ENCODE data around the gene MKNK1. TPM values are rescaled to one million over a fixed set of nuclear protein-coding genes. Genes with fewer than 3 reads are reported as not detected.

Gene MKNK1
- total and polyA plus RNA-seq, 2 donors (not counting 1 experiment from before 2014, with no cell fraction given): 51.0 to 73.0 TPM

DNA sequence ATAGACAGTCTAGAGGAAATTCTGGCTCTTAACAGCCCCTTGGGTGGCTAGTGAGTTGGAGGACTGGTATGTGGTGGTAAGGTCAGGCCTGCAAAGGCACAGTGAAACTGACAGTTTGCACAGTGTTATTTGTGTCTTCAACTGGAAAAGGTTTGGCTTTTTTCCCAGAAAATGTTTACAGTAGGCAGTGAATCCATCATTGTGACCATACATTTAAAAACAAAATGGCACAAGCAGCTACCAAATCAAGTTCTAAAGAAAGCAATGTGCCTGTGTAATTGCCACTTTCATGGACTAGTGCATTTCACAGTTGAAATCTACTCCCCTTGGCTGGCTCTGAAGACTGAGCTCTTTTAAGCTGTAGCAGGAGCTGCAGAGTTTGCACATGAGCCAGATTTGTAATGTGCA lies 39.3 kb upstream of the MKNK1 start:
- H3K4me2 ChIP-seq (replicated peaks; ENCODE audit: low read depth, low read length, poor library complexity, severe bottlenecking): no peak overlapping the region
- H3K27me3 Mint-ChIP-seq: no peaks in the 10 kb centered on the region
- H3K27ac ChIP-seq (ENCODE audit: low read length in 2 of 2): no peak overlapping the region
- no peaks in the 10 kb centered on the region for H4K20me1 ChIP-seq (ENCODE audit: control insufficient read depth, insufficient read depth, low read length, poor library complexity, severe bottlenecking)
- intact Hi-C loops (cut with micrococcal nuclease): no loop called here
- no peak overlapping the region for H3K4me3 ChIP-seq (ENCODE audit: control extremely low read depth in 1 of 5, extremely low read depth in 1 of 5, insufficient read depth in 1 of 5, low read depth in 2 of 5, low read length in 4 of 5)
- peaks cover 0 to 4% (median 4%) of the 10 kb centered on the region in 3 donors for H3K9me3 ChIP-seq (ENCODE audit: control extremely low read depth in 1 of 3, control insufficient read depth in 2 of 3, insufficient read depth in 1 of 3, low read length in 2 of 3)
- H3K27me3 ChIP-seq (replicated peaks in 1 of 4; ENCODE audit: control extremely low read depth in 1 of 4, control insufficient read depth in 3 of 4, insufficient read depth in 4 of 4, low read length in 3 of 4): no peaks in the 10 kb centered on the region
- ATAC-seq (ENCODE audit: low read depth): no peak
- H3K4me1 ChIP-seq (ENCODE audit: control insufficient read depth in 2 of 2, insufficient read depth in 2 of 2, low read length in 2 of 2): no peaks in the 10 kb centered on the region
- H3K79me2 ChIP-seq (ENCODE audit: control insufficient read depth, insufficient read depth, low read length): no peaks in the 10 kb centered on the region
- H3K27ac Mint-ChIP-seq: no peak overlapping the region
- TF ChIP-seq, protein P1, sequence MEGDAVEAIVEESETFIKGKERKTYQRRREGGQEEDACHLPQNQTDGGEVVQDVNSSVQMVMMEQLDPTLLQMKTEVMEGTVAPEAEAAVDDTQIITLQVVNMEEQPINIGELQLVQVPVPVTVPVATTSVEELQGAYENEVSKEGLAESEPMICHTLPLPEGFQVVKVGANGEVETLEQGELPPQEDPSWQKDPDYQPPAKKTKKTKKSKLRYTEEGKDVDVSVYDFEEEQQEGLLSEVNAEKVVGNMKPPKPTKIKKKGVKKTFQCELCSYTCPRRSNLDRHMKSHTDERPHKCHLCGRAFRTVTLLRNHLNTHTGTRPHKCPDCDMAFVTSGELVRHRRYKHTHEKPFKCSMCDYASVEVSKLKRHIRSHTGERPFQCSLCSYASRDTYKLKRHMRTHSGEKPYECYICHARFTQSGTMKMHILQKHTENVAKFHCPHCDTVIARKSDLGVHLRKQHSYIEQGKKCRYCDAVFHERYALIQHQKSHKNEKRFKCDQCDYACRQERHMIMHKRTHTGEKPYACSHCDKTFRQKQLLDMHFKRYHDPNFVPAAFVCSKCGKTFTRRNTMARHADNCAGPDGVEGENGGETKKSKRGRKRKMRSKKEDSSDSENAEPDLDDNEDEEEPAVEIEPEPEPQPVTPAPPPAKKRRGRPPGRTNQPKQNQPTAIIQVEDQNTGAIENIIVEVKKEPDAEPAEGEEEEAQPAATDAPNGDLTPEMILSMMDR (IDR thresholded peaks at IDR 0.05): no peak
- TF ChIP-seq EZH2 (IDR thresholded peaks at IDR 0.05; ENCODE audit: borderline replicate concordance, insufficient read depth, low read depth, low read length, poor library complexity, severe bottlenecking): no peak
- no peak overlapping the region for H2AFZ ChIP-seq (ENCODE audit: insufficient read depth, low read depth, low read length, poor library complexity, severe bottlenecking)
- no peak overlapping the region for H3K4me3 Mint-ChIP-seq
- H3K36me3 ChIP-seq (replicated peaks in 1 of 2; ENCODE audit: control extremely low read depth in 1 of 2, control insufficient read depth in 1 of 2, extremely low read depth in 1 of 2, insufficient read depth in 2 of 2, low read length in 1 of 2): peaks cover 0 to 16% of the 10 kb centered on the region in 2 experiments
- H3K9me3 Mint-ChIP-seq (ENCODE audit: insufficient read depth): no peaks in the 10 kb centered on the region
- no peaks in the 10 kb centered on the region for H3K4me1 Mint-ChIP-seq
- no peak for DNase-seq
- no peak overlapping the region for H3K9ac ChIP-seq (ENCODE audit: low read length)
- CTCF ChIA-PET: no interaction called here
- POLR2A ChIA-PET: no interaction called here

DNA sequence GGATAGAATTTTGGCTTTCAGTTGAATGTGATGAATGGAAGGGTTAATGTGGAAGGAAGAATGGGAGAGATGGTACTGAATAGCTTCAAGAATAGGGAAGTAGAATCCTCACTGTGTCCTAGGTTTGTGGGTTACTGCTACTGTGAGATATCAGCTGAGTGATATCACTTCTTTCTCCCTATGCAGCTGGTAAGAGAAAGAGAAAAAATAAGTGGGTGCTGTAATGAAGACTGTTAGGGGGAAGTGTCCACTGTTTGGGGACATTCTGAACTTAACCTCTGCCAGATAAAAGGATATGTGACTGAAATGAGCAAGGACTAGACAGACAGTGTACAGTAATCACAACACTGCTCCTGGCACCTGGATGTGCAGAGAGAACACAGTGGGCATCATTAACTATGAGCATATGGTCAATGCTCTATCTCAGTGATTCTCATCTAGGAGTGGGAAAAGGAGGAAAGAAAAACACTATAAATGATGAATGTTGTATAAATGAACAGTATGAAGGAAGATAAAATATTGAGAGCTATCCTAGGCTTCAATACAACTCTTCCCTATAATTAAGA lies 38.1 kb upstream of the MKNK1 start:
- no peak overlapping the region for H3K27ac Mint-ChIP-seq
- no peaks in the 10 kb centered on the region for H3K4me1 Mint-ChIP-seq
- Histone ChIP-seq H3K4me2 (replicated peaks; ENCODE audit: low read depth, low read length, poor library complexity, severe bottlenecking) (no peak overlapping the region), H2AFZ (ENCODE audit: insufficient read depth, low read depth, low read length, poor library complexity, severe bottlenecking) (no peak overlapping the region), H3K36me3 (replicated peaks in 1 of 2; ENCODE audit: control extremely low read depth in 1 of 2, control insufficient read depth in 1 of 2, extremely low read depth in 1 of 2, insufficient read depth in 2 of 2, low read length in 1 of 2) (peaks cover 1 to 9% of the 10 kb centered on the region in 2 experiments), H3K9ac (ENCODE audit: low read length) (no peak overlapping the region), H3K27ac (ENCODE audit: low read length in 2 of 2) (no peak overlapping the region), H3K27me3 (replicated peaks in 1 of 4; ENCODE audit: control extremely low read depth in 1 of 4, control insufficient read depth in 3 of 4, insufficient read depth in 4 of 4, low read length in 3 of 4) (no peaks in the 10 kb centered on the region), H3K4me1 (ENCODE audit: control insufficient read depth in 2 of 2, insufficient read depth in 2 of 2, low read length in 2 of 2) (no peaks in the 10 kb centered on the region), H3K79me2 (ENCODE audit: control insufficient read depth, insufficient read depth, low read length) (no peaks in the 10 kb centered on the region), H3K9me3 (ENCODE audit: control extremely low read depth in 1 of 3, control insufficient read depth in 2 of 3, insufficient read depth in 1 of 3, low read length in 2 of 3) (no peaks in the 10 kb centered on the region), H4K20me1 (ENCODE audit: control insufficient read depth, insufficient read depth, low read length, poor library complexity, severe bottlenecking) (no peaks in the 10 kb centered on the region), H3K4me3 (ENCODE audit: control extremely low read depth in 1 of 5, extremely low read depth in 1 of 5, insufficient read depth in 1 of 5, low read depth in 2 of 5, low read length in 4 of 5) (no peak overlapping the region)
- POLR2A ChIA-PET: no interaction called here
- H3K27me3 Mint-ChIP-seq: no peaks in the 10 kb centered on the region
- H3K9me3 Mint-ChIP-seq (ENCODE audit: insufficient read depth): no peaks in the 10 kb centered on the region
- TF ChIP-seq, protein P1 (IDR thresholded peaks at IDR 0.05): no peak
- no peak for TF ChIP-seq EZH2 (IDR thresholded peaks at IDR 0.05; ENCODE audit: borderline replicate concordance, insufficient read depth, low read depth, low read length, poor library complexity, severe bottlenecking)
- CTCF ChIA-PET: no interaction called here
- DNase-seq (no peak), ATAC-seq (ENCODE audit: low read depth) (no peak)
- intact Hi-C loops (cut with micrococcal nuclease): no loop called here
- no peak overlapping the region for H3K4me3 Mint-ChIP-seq
